BJ (cell line): ENCODE results near the gene SMIM13. TPM values are rescaled to one million over a fixed set of nuclear protein-coding genes. Genes with fewer than 3 reads are reported as not detected.

Experiments used
- CTCF ChIA-PET: fragments of 350-600 bp; formaldehyde crosslinking; extraction: SDS; loops from one replicate; lab custom pipeline; 2021; ENCODE audit warnings: antibody characterized with exemption, inconsistent platforms; lab: Yijun Ruan, JAX
- POLR2A ChIA-PET: fragments of 300-600 bp; sonication (Branson Sonifier 250); formaldehyde crosslinking; extraction: SDS; loops from one replicate; lab custom pipeline; 2021; ENCODE audit warnings: antibody characterized with exemption; lab: Charles Lee
- DNase-seq: peaks from one replicate; pipeline ENCODE4 v3.0.0-alpha.2; 2011; ENCODE audit warnings: low read depth
- H3K27me3 ChIP-seq: 2 replicates; pipeline ENCODE4 v1.6.0; 2011; ENCODE audit warnings: low read length; ENCODE audit not compliant: control insufficient read depth, insufficient read depth
- H3K36me3 ChIP-seq: 2 replicates; pipeline ENCODE4 v1.5.1; 2011; ENCODE audit warnings: low read length; ENCODE audit not compliant: control insufficient read depth, insufficient read depth
- H3K4me3 ChIP-seq: 2 replicates; pipeline ENCODE4 v1.5.1; 2011; ENCODE audit warnings: low read depth, mild to moderate bottlenecking, control low read depth, low read length
- CTCF ChIP-seq: IDR thresholded peaks from 2 replicates; pipeline ENCODE4 v1.5.1; 2011; ENCODE audit warnings: low read depth, mild to moderate bottlenecking, control low read depth, inconsistent platforms, low read length, moderate library complexity; ENCODE audit not compliant: insufficient read depth
- polyA plus RNA-seq: library from polyadenylated mRNA; depleted of rRNA; stranded (reverse); fragments of >200 nt; gene quantifications from 2 replicates; pipeline ENCODE4 v1.2.3, GENCODE V29; 2011

The SMIM13 gene
- polyA plus RNA-seq, 1 experiment, result 3.0 TPM

GRCh38 chr6:11161031-11161956, 67.7 kb downstream of the SMIM13 start:
- no peak for DNase-seq
- ChIA-PET CTCF (interaction anchor here (0.6 to 1.0 kb wide), 3 partner anchors 10 to 337 kb away, joined by 3 read pairs; no protein-coding TSS in a partner anchor), POLR2A (no interaction called here)
- TF ChIP-seq CTCF, result no peak
- H3K4me3 ChIP-seq, result no peak overlapping the region
- no peaks in the 10 kb centered on the region for H3K36me3 ChIP-seq
- H3K27me3 ChIP-seq, result no peaks in the 10 kb centered on the region

- Histone ChIP-seq H3K4me3 (no peak overlapping the region), H3K36me3 (no peaks in the 10 kb centered on the region), H3K27me3 (no peaks in the 10 kb centered on the region)
- CTCF ChIA-PET, result interaction anchor here (0.6 to 1.5 kb wide), 3 partner anchors 9 to 336 kb away, joined by 3 to 5 read pairs (median 3); no protein-coding TSS in a partner anchor
- DNase-seq, result no peak
- POLR2A ChIA-PET, result no interaction called here
- no peak for TF ChIP-seq CTCF
Observed at GRCh38 chr6:11162262-11162661, 68.6 kb downstream of the SMIM13 start.

GRCh38 chr6:11163932-11164331, 70.3 kb downstream of the SMIM13 start:
- Histone ChIP-seq H3K36me3 (no peaks in the 10 kb centered on the region), H3K27me3 (no peaks in the 10 kb centered on the region), H3K4me3 (no peak overlapping the region)
- TF ChIP-seq CTCF, result no peak
- no peak for DNase-seq
- ChIA-PET POLR2A (no interaction called here), CTCF (no interaction called here)

- Histone ChIP-seq H3K4me3 (no peak overlapping the region), H3K27me3 (no peaks in the 10 kb centered on the region), H3K36me3 (no peaks in the 10 kb centered on the region)
- ChIA-PET POLR2A (no interaction called here), CTCF (interaction anchor here (1.3 to 1.4 kb wide), 2 partner anchors 10 to 330 kb away, joined by 3 to 4 read pairs; no protein-coding TSS in a partner anchor)
- no peak for TF ChIP-seq CTCF
- no peak for DNase-seq
Observed at GRCh38 chr6:11164717-11165646, 71.3 kb downstream of the SMIM13 start.
